GM12892 (cell line): ENCODE data around the gene CDK2AP2.

Source experiments
- POLR2A ChIP-seq: IDR thresholded peaks from 2 replicates; pipeline ENCODE4 v1.6.1; 2011; ENCODE audit warnings: low read depth, low read length, control low read depth
- POLR2AphosphoS5 ChIP-seq: IDR thresholded peaks from 2 replicates; pipeline ENCODE4 v1.6.1; 2011; ENCODE audit warnings: low read depth, low read length, control low read depth
- TAF1 ChIP-seq: IDR thresholded peaks from 2 replicates; pipeline ENCODE4 v1.6.1; 2011; ENCODE audit warnings: low read depth, mild to moderate bottlenecking, control low read depth, low read length, borderline replicate concordance

- TF ChIP-seq TAF1 (no peak), POLR2AphosphoS5 (no peak), POLR2A (no peak)
These were observed 38.5 kb downstream of the CDK2AP2 start for GRCh38 chr11:67469508-67469811.
